ENCODE data around the gene MACO1.
"Not testable (repeated sequence)": the region's sequence is repeated elsewhere in the genome, so short reads cannot be mapped to it uniquely, and the experiment has no call there.

MACO1 gene

DNA sequence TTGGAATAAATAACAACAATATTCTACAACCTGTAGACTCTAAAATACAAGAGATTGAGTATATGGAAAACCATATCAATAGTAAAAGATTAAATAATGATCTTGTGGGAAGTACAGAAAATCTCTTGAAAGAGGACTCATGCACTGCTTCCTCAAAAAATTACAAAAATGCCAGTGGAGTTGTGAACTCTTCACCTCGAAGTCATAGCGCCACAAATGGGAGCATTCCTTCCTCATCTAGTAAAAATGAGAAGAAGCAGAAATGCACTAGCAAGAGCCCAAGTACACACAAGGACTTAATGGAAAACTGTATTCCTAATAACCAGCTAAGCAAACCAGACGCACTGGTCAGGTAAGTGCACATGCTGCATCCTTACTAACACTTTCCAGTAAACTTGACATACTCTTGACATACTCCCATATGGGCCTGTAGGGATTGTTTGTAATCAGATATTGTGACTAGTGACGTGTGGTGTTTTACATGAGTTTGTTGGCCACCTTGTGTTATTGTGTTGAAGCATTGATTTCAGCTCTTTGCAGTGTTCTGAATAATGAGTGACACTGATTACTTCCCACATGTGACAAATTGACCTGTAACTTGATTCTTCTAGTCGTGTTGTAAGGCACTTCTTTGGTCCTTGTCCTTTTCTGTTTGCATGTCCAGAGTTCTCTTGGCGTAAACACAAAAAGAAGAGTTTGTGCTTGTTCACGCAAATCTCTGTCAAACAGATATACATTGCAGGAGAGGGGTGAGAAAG, 28.0 kb downstream of the MACO1 start:
- no peak for DNase-seq

DNA sequence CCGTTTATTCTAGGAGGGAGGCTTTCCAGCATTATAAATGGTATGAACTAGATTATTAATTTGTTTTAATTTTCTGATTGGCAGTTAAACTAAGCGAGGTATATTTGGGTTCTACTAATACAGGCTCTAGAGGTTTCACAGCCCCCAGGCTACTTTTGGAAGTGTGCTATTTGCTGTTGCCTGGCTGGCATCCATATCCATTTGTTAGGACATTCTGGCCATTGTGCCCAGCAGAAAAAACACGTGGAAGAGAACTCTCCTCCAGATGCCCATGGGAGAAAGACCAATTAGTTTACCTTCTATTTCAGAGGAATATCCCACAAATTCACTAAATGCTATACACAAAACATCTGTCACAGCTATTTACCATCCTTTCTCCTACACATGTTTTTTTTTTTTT, 29.3 kb downstream of the MACO1 start:
- no peak for DNase-seq

DNA sequence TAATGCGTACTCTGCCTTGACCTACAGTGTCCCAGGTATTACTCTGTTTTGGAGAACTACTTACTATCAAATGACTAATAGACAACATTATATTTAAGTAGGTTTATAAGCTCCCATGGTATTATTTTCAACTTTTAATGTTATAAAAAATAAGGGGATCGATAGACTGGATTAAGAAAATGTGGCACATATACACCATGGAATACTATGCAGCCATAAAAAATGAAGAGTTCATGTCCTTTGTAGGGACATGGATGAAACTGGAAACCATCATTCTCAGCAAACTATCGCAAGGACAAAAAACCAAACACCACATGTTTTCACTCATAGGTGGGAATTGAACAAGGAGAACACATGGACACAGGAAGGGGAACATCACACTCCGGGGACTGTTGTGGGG, 30.1 kb downstream of the MACO1 start:
- DNase-seq, result not testable (repeated sequence)

DNA sequence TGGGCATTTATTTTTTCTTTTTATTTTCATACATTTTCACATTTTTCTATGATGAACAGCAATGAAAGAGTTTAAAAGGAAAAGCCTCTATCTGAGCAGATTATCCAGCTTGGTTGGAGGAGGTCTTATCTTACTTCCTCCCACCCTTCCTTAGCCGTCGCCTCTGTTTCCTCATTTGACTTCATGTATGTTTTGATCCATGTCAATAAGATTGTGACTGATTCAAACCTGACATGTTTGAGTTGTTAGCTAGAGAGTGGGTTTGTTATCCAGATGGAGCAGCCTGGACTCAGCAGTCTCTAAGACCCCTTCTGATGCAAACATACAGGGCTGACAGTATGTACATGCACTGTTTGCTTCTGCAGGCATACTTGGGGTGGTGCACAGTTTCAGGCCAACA, 31.2 kb downstream of the MACO1 start:
- DNase-seq, result no peak

DNA sequence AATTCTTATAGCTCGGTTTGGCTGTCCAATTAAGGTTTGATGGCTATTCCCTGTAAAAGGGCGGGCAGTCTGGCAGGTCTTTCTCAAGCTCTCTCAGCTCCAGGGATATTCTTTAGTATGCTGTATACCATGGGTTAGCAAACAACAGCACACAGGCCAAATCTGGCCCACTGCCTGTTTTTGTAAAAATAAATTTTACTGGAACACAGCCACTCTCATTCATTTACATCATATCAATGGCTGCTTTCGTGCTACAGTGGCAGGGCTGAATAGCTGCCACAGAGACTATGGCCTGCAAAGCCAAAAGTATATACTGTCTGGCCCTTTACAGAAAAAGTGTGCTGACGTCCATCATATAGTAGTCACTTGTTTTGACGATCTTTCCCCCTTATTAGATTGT, 32.0 kb downstream of the MACO1 start:
- no peak for DNase-seq

DNA sequence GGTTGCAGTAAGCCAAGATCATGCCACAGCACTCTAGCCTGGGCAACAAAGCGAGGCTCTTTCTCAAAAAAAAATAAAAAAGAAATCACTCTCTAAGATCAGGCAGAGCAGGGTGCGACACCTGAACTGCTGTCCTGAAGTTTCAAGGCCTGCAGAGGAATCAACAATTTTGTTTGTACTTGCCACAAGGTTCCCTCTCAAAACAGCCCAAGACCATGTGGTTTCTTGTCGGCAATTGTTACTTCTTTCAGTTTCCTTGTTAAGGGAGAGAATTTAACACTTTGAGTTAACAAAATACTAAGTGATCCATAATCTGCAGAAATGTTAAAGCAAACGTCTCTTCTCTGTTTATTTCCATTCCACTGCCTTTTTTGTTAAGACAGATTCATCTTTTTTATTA, 36.5 kb downstream of the MACO1 start:
- DNase-seq, result no peak

DNA sequence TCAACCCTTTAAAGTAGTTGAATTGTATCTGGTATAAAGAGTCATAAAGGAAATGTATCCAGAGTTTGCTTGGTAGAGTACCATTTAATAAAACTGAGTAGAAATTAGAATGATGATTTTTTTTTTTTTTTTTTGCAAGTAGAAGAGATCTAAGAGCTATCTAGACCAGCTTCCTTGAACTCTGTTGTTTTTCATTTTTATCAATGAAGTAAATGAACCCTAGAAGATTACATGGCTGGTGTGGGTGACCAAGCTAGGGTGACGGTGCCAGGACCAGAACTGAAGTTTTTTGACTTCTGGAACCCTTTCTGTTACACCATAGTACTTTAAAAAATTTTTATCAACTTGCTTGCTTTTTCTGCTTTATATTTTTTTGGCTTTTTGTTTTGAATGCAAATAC, 36.9 kb downstream of the MACO1 start:
- DNase-seq, result no peak

DNA sequence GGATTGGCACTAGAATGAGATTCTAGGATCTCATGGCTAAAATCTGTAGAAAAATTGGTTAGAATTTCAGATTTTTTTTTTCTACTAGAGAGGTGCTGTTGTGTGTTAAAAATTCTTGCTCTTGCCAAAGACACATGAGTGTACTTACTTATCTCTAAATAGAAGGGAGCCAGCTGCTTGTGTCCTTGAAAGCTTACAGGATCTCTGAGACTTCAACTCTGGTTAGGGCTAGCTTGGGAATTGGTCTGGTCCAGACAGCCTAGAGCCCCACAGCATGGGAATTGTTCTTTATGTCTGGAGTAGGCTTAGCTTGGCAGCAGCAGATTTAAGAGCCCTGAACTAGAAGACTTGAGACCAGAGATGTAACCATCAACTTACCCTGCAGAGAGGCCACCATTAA, 37.3 kb downstream of the MACO1 start:
- DNase-seq, result no peak

DNA sequence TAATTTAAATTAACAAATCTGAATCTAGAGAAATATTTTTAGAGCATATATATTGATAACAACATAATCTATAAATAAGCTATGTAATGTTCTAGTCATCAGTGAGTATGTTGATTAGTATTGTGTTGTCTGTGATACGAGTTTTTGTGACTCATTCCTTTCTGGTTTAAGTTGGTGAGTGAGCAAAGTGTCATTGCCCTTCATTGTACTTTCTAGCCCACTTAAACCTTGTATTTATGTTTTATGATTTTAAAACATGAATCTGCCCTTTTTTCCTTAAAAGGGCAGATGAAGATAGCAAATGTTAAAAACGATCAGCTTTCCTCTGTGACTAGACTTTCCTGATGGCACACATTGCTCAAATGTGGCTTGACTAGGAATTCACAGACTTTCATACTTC, 38.5 kb downstream of the MACO1 start:
- no peak for DNase-seq

DNA sequence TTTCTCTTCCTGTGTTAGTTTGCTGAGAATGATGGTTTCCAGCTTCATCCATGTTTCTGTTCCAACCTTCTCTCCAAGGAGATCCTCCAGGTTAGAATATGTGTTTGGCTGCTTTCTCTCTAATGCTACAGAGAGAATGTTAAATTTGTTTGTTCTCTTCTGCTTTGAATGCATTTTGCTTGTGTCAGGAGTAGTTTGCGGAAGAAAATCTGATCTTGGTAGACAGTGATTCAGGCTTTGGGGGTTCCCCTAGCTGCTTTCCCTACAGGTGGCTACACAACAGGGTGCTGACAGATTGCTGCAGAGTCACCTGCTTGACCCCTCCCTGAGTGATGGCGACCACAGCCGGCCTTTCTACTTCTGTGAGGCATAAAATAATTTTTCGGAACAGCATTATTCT, 41.8 kb downstream of the MACO1 start:
- no peak for DNase-seq

DNA sequence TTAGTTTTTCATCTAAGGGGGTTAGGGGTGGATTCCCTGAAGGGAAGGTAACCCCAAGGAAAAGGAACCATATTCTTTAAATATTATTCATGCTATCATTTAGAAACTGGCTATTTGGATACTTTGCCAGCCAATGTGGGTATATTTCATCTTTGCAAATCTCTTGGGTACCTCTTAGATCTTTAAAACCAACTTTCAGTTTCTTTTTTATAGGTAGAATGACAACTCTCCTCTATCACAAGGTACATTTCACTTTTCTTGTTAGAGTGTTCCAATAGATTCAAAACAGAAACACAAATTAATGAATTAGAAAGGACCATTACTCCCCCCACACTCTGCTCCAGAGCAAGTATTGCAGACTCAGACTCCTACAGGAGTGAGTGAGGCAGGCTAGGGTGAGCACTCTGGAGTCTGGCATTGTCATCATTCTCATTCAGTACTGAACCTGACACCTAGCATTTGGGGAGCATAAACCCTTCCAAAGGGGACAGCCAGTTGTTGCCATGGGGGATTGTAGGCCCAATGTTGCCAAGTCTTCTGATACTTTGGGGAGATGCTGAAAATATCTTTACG, 43.0 kb downstream of the MACO1 start:
- DNase-seq, result no peak

DNA sequence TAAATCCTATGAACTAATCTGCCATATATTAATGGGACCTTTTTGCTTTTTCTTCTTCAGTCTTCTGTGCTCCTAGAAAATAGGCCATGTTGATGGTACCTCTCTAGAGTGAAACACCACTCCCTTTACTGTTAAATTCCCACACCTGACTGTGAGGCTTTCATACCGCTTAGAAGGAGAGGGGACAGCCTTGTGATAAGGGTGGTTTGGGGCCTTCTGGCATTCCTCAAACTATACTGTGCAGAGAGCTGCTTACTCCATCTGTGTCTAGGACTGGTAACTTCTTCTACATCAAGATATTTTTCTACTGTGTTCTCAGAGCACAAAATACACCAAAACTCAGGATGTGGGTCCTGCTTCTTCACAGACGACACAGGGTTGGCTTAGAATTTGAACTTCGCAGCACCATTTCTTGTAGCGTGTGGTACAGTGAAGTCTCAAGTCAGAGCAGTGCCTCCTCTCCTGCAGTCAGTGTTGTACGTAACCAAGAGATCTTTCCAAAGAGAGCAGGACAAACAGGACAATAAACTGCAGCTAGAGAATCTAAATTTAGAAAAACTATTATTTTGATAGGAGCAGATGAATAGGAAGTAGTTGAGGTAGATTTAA, 43.8 kb downstream of the MACO1 start:
- DNase-seq, result no peak

DNA sequence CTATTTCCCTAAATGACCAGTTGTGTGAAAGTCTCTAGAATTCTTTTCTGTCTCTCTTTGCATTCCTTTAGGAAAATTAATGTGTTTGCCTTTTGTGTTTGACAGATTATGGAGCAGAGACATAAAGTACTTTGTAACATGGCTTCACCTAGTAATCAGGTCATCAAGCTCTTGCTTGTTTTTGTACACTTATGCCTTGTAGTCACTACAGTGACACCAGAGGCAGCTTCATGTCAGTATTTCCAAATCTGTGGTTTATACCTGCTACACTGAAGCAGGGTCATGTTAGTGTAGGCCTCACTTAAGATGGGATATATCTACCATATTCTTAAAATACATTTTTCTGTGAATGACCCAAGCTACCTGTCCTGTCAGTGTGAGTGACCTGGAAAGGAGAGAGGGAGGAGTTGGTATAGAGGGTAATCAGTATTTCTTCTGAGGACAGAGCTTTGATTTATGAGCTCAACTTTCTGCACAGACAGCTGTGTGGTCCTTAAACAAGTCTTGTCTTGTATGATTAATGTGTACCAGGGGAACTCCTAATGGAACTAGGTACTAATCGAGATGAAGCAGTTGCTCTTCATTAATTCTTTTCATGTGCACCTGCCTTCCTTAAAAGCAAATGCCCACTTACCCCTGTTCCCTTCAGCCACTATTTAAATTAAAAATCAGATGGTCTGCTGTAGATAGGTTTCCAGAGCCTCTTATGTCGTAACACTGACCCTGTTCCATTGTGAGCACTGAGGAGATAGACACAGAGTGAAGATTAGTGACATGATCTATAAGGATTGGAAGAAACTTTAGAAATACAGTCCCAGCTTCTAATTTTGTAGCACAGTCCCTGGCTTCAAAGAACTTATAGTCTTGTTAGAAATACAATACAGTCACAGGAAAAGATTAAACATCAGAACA, 45.7 kb downstream of the MACO1 start:
- no peak for DNase-seq

DNA sequence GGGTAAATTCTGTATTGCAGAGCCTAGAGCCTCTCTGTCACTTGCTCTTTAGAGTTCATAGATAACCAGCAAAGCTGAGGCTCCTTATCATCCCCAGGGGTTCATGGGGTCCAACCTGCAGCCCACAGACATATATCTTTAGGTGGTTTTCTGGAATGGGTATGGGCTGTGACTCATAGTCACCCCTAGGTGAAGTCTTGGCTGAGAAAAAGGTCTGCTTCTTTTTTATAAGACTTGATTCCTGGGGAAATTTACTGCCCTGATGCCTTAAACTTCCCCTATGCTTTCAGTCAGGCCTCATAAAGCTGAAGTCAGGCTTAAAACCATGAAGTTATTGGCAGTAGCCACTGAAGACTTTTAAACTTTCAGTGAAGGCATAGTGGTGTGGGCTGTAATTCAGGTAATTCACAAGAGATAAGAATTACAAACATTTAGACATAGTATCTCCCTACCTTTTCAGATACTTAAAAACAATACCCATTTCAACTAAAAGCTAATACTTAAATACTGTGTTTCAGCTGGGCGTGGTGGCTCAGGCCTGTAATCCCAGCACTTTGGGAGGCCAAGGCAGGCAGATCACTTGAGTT, 46.8 kb downstream of the MACO1 start:
- DNase-seq, result no peak

DNA sequence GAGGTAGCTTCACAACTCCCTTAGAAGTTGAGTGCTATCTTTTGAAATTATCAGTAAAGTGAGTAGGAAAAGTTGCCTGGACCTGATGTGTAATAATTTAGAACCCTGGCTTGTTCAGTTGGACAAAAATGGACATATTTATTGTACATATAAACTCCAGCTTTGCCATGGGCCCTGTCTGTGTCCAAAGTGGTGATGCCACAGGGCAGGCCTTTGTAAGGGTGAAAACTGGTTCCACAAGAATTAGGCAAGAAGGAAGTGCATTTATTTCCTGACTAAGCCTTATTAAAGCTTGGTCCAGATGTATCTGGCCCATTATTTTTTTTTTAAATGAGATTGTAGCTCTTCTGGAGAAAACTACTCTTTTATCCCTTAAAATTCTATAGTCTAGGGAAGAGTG, 47.9 kb downstream of the MACO1 start:
- DNase-seq, result no peak

DNA sequence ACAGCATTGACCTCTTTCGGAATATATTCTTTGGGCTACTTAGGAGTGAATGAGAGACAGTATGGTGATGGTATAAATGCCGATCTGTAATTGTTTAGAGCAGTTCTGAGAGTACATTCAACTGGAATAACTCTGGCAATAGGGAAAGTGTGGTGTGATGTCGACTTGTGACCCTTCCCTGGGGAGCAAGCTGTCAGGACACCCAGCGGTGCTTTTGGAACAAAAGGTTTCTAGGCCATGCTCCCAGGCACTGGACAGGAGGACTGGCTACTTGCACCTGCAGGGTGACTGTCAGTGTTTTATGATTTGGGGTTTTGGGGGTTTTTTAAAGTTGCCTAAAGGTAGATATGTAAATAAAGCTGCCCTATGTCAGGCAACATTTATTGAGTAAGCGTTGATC, 50.9 kb downstream of the MACO1 start:
- DNase-seq, result no peak

DNA sequence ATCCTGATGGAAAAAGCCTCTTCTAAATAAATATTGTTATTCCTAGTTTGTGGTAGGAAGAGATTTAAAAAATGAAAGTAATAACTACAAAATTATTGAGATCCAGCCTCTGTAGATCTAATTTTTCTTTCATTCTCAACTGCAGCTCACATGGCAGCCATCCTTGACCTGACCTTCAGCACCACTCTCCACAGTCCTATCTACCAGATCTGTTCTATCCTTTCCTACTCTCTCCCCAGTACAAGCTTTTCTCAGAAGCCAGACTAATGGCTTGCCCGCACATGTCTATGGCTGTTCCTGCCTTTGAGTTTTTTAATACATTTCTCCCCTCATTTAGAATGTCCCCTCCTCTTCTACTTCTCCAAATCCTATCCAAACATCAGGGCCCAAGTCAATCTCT, 51.5 kb downstream of the MACO1 start:
- no peak for DNase-seq

DNA sequence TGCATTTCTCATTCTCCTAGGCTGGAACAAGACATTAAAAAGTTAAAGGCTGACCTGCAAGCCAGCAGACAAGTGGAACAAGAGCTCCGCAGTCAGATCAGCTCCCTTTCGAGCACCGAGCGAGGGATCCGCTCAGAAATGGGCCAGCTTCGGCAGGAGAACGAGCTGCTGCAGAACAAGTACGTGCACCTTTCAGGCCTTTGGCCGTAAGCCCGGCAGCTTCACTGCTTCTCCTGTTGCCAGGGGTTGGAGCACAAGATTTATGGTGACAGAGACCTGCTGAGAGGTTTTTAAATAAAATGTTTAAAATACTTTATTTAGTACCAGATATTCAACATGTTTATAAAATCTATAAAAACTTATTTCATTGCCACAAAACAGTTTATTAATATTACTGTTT, 53.4 kb downstream of the MACO1 start:
- no peak for DNase-seq

DNA sequence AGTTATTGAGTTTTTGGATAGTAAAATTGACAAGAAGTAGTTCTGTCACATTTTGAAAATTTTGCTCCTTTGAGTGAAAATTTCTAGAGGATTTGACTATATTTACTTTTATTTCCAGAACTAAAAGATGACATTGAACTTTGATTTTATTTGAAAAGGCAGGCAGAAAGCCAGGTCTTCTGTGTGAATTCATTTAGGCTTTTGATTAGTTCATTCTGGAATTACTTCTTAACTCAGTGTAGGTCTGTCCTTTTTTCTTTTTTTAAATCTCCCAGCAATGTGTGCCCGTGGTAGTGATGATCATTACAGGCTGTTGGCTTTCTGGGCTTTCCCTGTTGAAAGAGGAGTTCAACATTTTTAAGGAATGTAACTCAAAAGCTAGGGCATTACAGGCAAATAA, 53.8 kb downstream of the MACO1 start:
- no peak for DNase-seq

DNA sequence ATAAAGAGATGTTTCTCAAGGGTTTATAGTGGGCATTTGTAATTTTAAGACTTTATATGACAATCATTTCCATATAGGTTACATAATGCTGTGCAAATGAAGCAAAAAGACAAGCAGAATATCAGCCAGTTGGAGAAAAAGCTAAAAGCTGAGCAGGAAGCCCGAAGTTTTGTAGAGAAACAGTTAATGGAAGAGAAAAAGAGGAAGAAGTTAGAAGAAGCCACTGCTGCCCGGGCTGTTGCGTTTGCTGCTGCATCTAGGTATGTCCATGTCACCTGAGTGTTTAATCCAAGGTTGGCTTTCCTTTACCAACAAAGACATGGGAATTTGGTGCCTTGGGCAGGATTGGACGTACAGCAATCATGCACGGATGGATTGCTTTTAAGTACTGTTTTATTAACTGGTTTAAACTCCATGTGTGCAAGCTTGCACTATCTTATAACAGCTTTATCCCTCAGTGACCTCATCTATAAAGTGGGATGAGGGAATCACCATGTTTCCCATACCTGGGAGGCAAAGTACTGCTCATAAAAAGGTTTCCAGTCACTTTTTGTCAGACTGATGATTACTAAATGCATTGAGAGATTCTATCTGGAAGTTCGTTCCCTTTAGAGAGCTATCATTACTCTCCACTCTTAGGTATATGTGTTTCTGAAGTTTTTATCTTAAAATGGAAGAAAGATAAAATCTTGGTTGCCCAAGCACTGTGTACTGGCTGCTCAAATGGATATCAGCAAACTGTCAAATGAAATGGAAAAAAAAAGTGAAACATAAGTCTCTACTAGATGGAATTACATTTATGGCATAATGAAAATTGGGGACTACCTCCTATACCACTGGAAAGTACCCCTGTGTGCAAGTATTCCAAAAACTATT, 55.1 kb downstream of the MACO1 start:
- DNase-seq, result no peak

DNA sequence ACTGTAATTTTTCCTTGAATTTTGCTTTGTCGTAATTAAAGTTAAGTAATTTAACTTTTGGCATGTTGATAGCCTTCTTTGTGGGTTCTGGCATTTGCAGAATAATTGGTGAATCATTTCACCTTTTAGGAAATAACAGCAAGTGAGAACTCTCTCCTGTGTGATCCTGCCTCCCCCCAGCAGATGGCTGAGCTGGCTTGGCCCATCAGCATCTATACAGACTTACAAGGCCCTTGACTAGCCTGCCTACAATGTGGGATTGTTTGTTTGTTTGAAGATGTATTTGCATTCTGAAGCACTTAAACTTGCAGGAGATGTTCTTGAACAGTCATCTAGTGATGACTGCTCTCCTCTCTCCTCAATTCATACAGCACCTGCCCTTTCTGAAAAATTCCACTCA, 55.9 kb downstream of the MACO1 start:
- no peak for DNase-seq

DNA sequence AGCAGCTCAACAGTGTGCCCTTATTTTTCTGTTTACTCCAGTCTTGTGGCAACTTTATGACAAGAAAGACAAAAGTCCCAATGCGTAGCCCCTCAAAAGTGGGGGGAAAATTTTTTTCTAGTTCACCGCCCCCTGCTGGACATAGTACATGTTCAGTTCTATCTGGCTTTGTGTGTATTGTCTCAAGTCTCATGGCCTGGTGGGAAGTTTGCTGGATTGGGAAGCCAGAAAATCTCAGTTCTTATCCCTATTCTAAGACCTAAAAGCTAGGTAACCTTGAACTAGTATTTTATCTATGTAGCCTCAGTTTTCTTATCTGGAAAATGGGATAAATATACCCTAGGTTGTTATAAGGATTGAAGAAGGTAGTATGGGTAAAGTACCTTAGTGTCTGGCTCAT, 56.9 kb downstream of the MACO1 start:
- peak; percentile 72 for DNase-seq

All from activated effector memory CD4-positive, alpha-beta T cell treated with anti-CD3 and anti-CD28 coated beads, Interleukin-2, amount 50 U/mL, for 16 hours (primary cell).